HG03064 (cell line): ENCODE measurements around the gene CCNQ.

ENCODE experiments used
- ATAC-seq: cut with Tn5 transposase; IDR thresholded peaks from one replicate; pipeline ENCODE4 v1.9.1; 2021; ENCODE audit warnings: low read depth; ENCODE audit not compliant: unreplicated experiment

CCNQ gene

GRCh38 chrX:153578200-153578835 lies 20.6 kb downstream of the CCNQ start:
- ATAC-seq = no peak

- no peak for ATAC-seq
Measured at GRCh38 chrX:153576961-153577360, 22.0 kb downstream of the CCNQ start.

- no peak for ATAC-seq
Measured at GRCh38 chrX:153576239-153576870, 22.6 kb downstream of the CCNQ start.

- no peak for ATAC-seq
Measured at GRCh38 chrX:153573984-153574383, 25.0 kb downstream of the CCNQ start.

- ATAC-seq = no peak
Measured at GRCh38 chrX:153572601-153573000, 26.3 kb downstream of the CCNQ start.

- no peak for ATAC-seq
Measured at GRCh38 chrX:153571534-153571908, 27.4 kb downstream of the CCNQ start.

GRCh38 chrX:153569475-153569874 lies 29.5 kb downstream of the CCNQ start:
- ATAC-seq = no peak

GRCh38 chrX:153568451-153569011 lies 30.4 kb downstream of the CCNQ start:
- ATAC-seq = no peak

- no peak for ATAC-seq
Measured at GRCh38 chrX:153565996-153566580, 32.9 kb downstream of the CCNQ start.

- no peak for ATAC-seq
Measured at GRCh38 chrX:153564047-153564606, 34.8 kb downstream of the CCNQ start.

- ATAC-seq = no peak
Measured at GRCh38 chrX:153562546-153562945, 36.4 kb downstream of the CCNQ start.

- no peak for ATAC-seq
Measured at GRCh38 chrX:153561337-153561736, 37.6 kb downstream of the CCNQ start.

GRCh38 chrX:153560466-153560865 lies 38.5 kb downstream of the CCNQ start:
- no peak for ATAC-seq

- no peak for ATAC-seq
Measured at GRCh38 chrX:153560000-153560399, 38.9 kb downstream of the CCNQ start.

GRCh38 chrX:153557618-153558355 lies 41.2 kb downstream of the CCNQ start:
- no peak for ATAC-seq

GRCh38 chrX:153556767-153557166 lies 42.2 kb downstream of the CCNQ start:
- ATAC-seq = no peak

- ATAC-seq = no peak
Measured at GRCh38 chrX:153554519-153555167, 44.3 kb downstream of the CCNQ start.

GRCh38 chrX:153551135-153551534 lies 47.8 kb downstream of the CCNQ start:
- no peak for ATAC-seq

- ATAC-seq = no peak
Measured at GRCh38 chrX:153549807-153550206, 49.1 kb downstream of the CCNQ start.

GRCh38 chrX:153549231-153549630 lies 49.7 kb downstream of the CCNQ start:
- ATAC-seq = no peak
